Vagina (tissue), 2 donors: ENCODE results near the gene COQ7. TPM values are rescaled to one million over a fixed set of nuclear protein-coding genes. Genes with fewer than 3 reads are reported as not detected.

Experiments used
- DNase-seq, 2 donors: peaks; one replicate each; pipeline ENCODE4 v3.0.0-alpha.2; 2017; ENCODE audit errors: extremely low spot score in 2 of 2
- H3K27ac ChIP-seq: fragments of 200-600 bp; sonication (generic); one replicate; pipeline ENCODE4 v1.5.1; 2019
- H3K27me3 ChIP-seq: fragments of 200-600 bp; sonication (generic); one replicate; pipeline ENCODE4 v1.5.1; 2019
- H3K36me3 ChIP-seq, 2 donors: fragments of 200-600 bp; sonication (generic); one replicate each; pipeline ENCODE4 v1.5.1; 2017 to 2019
- H3K4me1 ChIP-seq: fragments of 200-600 bp; sonication (generic); one replicate; pipeline ENCODE4 v1.5.1; 2019
- H3K4me3 ChIP-seq, 2 donors: fragments of 200-600 bp; sonication (generic); 1 replicate in 1 of 2; 2 replicates in 1 of 2; pipeline ENCODE4 v1.5.1; 2016 to 2019
- H3K9me3 ChIP-seq: fragments of 200-600 bp; sonication (generic); one replicate; pipeline ENCODE4 v1.5.1; 2019
- POLR2A ChIP-seq, 2 donors: fragments of 450-650 bp; IDR thresholded peaks; one replicate each; pipeline ENCODE4 v1.6.1; 2017; ENCODE audit warnings: antibody characterized with exemption in 2 of 2, mild to moderate bottlenecking in 2 of 2, moderate library complexity in 2 of 2
- POLR2AphosphoS5 ChIP-seq, 2 donors: sonication (generic); formaldehyde crosslinking; IDR thresholded peaks; one replicate each; pipeline ENCODE4 v1.9.0; 2017; ENCODE audit warnings: antibody characterized with exemption in 2 of 2, mild to moderate bottlenecking in 2 of 2, low read depth in 1 of 2; ENCODE audit not compliant: insufficient read depth in 1 of 2
- intact Hi-C: fragments of 100-400 bp; cut with DNase I; formaldehyde crosslinking; loops from one replicate; pipeline ENCODE4 v1.15.1; 2023
- total RNA-seq: library from RNA; depleted of rRNA; stranded (reverse); fragments of >200 nt; gene quantifications from one replicate; pipeline ENCODE4 v1.2.3, GENCODE V29; 2016
- TF ChIP-seq, protein P1 (sequence below), 3 experiments: fragments of 450-650 bp in 2 of 3; fragments of 200-600 bp in 1 of 3; sonication (generic) in 1 of 3; IDR thresholded peaks; one replicate each; pipeline ENCODE4 v1.5.1; 2017 to 2019; ENCODE audit warnings: antibody characterized with exemption in 3 of 3, mild to moderate bottlenecking in 2 of 3, moderate library complexity in 2 of 3

COQ7 gene
- total RNA-seq, 1 donor from 2014 or later, result 15.5 TPM

DNA sequence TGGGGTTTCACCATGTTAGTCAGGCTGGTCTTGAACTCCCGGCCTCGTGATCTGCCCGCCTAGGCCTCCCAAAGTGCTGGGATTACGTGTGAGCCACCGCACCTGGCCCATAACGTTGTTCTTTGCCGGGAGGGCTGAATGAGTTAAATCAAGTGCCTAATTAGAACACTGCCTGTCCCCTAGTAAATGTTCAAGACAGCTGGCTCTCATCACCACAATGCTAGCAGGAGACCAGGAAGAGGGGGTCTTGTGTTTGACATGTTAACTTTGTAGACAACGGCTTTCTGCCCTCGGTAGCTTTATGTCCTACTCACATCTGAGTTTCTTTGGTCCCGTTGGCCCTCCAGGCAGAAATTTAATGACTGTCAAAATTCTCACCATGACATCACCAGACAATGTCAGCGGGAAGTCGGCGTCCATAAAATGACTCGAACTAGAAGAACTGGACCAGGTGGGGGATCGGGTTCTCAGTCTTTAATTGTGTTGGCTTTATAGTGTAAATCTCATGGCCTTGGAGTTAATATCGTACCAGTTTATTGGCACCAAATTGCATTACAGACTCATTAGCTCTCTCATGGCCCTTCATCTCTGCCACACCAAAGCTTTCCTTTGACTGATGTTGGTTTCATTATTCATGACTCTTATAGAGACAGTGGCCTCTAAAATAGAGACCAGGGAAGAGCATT is 34.9 kb downstream of the COQ7 start:
- H3K27ac ChIP-seq, result no peak overlapping the region
- TF ChIP-seq POLR2AphosphoS5 (IDR thresholded peaks at IDR 0.05; ENCODE audit: insufficient read depth in 1 of 2, low read depth in 1 of 2), result no peak
- TF ChIP-seq, protein P1, sequence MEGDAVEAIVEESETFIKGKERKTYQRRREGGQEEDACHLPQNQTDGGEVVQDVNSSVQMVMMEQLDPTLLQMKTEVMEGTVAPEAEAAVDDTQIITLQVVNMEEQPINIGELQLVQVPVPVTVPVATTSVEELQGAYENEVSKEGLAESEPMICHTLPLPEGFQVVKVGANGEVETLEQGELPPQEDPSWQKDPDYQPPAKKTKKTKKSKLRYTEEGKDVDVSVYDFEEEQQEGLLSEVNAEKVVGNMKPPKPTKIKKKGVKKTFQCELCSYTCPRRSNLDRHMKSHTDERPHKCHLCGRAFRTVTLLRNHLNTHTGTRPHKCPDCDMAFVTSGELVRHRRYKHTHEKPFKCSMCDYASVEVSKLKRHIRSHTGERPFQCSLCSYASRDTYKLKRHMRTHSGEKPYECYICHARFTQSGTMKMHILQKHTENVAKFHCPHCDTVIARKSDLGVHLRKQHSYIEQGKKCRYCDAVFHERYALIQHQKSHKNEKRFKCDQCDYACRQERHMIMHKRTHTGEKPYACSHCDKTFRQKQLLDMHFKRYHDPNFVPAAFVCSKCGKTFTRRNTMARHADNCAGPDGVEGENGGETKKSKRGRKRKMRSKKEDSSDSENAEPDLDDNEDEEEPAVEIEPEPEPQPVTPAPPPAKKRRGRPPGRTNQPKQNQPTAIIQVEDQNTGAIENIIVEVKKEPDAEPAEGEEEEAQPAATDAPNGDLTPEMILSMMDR (IDR thresholded peaks at IDR 0.05), result no peak
- TF ChIP-seq POLR2A (IDR thresholded peaks at IDR 0.05), result no peak
- H3K27me3 ChIP-seq, result no peaks in the 10 kb centered on the region
- no peak for DNase-seq
- H3K4me3 ChIP-seq, result no peak overlapping the region
- no peaks in the 10 kb centered on the region for H3K36me3 ChIP-seq
- no peaks in the 10 kb centered on the region for H3K4me1 ChIP-seq
- intact Hi-C loops, result no loop called here
- H3K9me3 ChIP-seq, result no peaks in the 10 kb centered on the region

DNA sequence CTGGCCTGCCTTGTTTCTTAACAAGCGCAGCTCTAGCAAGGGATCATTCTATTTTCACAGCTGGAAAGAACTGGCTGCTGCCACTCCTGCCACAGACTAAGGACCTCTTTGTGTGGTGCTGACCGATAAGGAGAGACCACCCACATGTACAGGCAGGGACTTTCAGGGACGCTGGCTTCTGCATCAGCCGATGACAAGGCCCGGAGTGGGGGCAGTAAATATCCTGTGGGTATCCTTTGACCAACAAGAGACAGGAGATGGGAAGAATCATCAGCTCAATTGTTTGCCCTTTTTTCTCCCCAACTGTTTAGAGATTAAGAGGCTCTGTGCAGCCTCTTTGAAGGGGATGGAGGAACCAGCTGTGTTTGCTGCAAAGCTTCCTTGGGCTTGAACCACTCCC is 37.2 kb downstream of the COQ7 start:
- DNase-seq, result no peak
- TF ChIP-seq, protein P1 (IDR thresholded peaks at IDR 0.05), result no peak
- TF ChIP-seq POLR2A (IDR thresholded peaks at IDR 0.05), result no peak
- TF ChIP-seq POLR2AphosphoS5 (IDR thresholded peaks at IDR 0.05; ENCODE audit: insufficient read depth in 1 of 2, low read depth in 1 of 2), result no peak
- H3K4me3 ChIP-seq, result no peak overlapping the region
- H3K9me3 ChIP-seq, result no peaks in the 10 kb centered on the region
- H3K27me3 ChIP-seq, result no peaks in the 10 kb centered on the region
- H3K4me1 ChIP-seq, result no peaks in the 10 kb centered on the region
- H3K27ac ChIP-seq, result no peak overlapping the region
- intact Hi-C loops, result no loop called here
- no peaks in the 10 kb centered on the region for H3K36me3 ChIP-seq

DNA sequence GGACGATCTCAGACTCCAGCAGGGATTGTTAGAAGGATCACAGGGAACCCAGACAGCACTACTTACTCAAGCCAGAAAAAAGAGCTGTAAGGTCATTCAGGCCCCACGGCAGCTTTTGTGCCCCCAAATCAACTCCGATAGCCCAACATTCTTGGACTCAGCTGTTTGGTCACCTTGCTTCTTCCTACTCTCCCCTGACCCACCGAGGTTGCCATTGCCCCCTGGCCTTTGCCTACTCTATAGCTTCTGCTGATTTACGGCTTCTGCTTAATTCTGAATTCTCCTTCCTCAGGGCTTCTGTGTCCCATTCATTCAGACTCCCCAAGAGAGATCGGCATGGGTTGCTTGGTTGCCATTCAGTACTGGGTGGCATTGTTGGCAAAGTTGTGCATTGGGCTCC is 37.7 kb downstream of the COQ7 start:
- Histone ChIP-seq H3K4me1 (no peaks in the 10 kb centered on the region), H3K9me3 (no peaks in the 10 kb centered on the region), H3K4me3 (no peak overlapping the region), H3K36me3 (no peaks in the 10 kb centered on the region), H3K27ac (no peak overlapping the region), H3K27me3 (no peaks in the 10 kb centered on the region)
- TF ChIP-seq POLR2A (IDR thresholded peaks at IDR 0.05) (no peak), POLR2AphosphoS5 (IDR thresholded peaks at IDR 0.05; ENCODE audit: insufficient read depth in 1 of 2, low read depth in 1 of 2) (no peak)
- TF ChIP-seq, protein P1 (IDR thresholded peaks at IDR 0.05), result no peak
- DNase-seq, result no peak
- intact Hi-C loops, result no loop called here

DNA sequence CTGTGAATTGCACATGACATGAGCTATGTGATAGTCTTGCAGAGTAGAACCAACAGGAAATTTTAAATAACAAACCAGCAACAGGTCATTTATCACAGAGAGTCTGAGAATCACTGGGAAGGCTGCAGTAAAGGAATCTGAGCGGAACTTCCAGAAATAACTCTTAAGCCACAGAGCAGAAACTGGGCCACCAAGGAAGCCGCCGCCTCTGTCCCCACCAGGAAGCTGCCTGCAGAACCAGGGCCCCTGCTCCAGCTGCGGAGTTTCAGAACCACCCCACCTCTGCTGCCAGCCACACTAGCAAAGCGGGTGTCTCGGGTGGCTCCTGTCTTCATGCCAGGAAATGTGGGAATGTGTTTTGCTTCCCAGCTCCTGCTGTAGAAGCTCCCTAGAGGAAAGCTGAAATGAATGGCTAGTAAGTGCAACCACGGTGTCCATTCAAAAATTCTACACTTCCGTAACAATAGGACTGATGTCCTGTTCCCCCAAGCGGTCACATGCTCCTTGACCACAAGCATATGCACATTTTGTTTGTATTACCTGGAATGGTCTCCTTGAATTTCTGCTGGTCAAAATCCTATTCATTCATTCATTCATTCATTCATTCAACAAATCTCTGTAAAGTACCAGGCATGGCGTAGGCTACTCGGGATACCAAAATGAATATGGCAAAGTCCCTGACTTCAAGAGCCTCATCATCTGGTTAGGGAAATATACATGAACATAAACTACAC is 38.6 kb downstream of the COQ7 start:
- Histone ChIP-seq H3K4me3 (no peak overlapping the region), H3K4me1 (no peaks in the 10 kb centered on the region), H3K27ac (no peak overlapping the region), H3K27me3 (no peaks in the 10 kb centered on the region), H3K36me3 (no peaks in the 10 kb centered on the region), H3K9me3 (no peaks in the 10 kb centered on the region)
- DNase-seq, result no peak
- intact Hi-C loops, result no loop called here
- no peak for TF ChIP-seq POLR2A (IDR thresholded peaks at IDR 0.05)
- no peak for TF ChIP-seq POLR2AphosphoS5 (IDR thresholded peaks at IDR 0.05; ENCODE audit: insufficient read depth in 1 of 2, low read depth in 1 of 2)
- TF ChIP-seq, protein P1 (IDR thresholded peaks at IDR 0.05), result no peak

DNA sequence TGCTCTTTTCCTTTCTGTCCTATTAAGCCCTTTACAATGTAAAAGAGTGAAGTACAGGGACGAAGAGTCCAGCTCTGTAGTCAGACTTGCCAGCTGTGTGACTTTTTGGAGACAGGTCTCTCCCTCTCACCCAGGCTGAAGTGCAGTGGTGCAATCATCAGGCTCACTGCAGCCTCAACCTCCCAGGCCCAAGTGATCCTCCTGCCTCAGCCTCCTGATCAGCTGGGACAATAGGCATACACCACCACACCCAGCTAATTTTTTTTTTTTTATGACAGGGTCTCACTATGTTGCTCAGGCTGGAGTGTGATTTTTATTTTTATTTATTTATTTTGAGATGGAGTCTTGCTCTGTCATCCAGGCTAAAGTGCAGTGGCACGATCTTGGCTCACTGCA is 39.2 kb downstream of the COQ7 start:
- Histone ChIP-seq H3K27ac (no peak overlapping the region), H3K36me3 (no peaks in the 10 kb centered on the region), H3K9me3 (no peaks in the 10 kb centered on the region), H3K4me3 (no peak overlapping the region), H3K4me1 (no peaks in the 10 kb centered on the region), H3K27me3 (no peaks in the 10 kb centered on the region)
- intact Hi-C loops, result no loop called here
- DNase-seq, result no peak
- TF ChIP-seq POLR2AphosphoS5 (IDR thresholded peaks at IDR 0.05; ENCODE audit: insufficient read depth in 1 of 2, low read depth in 1 of 2) (no peak), POLR2A (IDR thresholded peaks at IDR 0.05) (no peak)
- TF ChIP-seq, protein P1 (IDR thresholded peaks at IDR 0.05), result no peak
